CD14-positive monocyte (primary cell): ENCODE measurements around the gene ALPK3. TPM values are rescaled to one million over a fixed set of nuclear protein-coding genes. Genes with fewer than 3 reads are reported as not detected.

Experiments used
- DNase-seq, 3 donors: peaks; one replicate each; pipeline ENCODE4 v3.0.0-alpha.2; 2011 to 2022
- H2AFZ ChIP-seq: 2 replicates; pipeline ENCODE4 v1.6.0; 2012; ENCODE audit warnings: mild to moderate bottlenecking, low read depth, low read length, inconsistent platforms; ENCODE audit not compliant: insufficient read depth, poor library complexity, severe bottlenecking
- H3K27ac ChIP-seq, 2 donors: 1 replicate in 1 of 2; 2 replicates in 1 of 2; pipeline ENCODE4 v1.5.1; 2012 to 2013; ENCODE audit warnings: low read length in 2 of 2, control low read depth in 1 of 2, inconsistent platforms in 1 of 2, low read depth in 1 of 2, mild to moderate bottlenecking in 1 of 2
- H3K27me3 ChIP-seq, 2 donors: one replicate each; pipeline versions ENCODE4 v1.6.0 to v1.6.1; 2011 to 2013; ENCODE audit warnings: low read length in 2 of 2; ENCODE audit not compliant: control insufficient read depth in 2 of 2, insufficient read depth in 2 of 2
- H3K36me3 ChIP-seq, 2 donors: replicated peaks in 1 of 2; 1 replicate in 1 of 2; 2 replicates in 1 of 2; pipeline versions ENCODE4 v1.5.1 to v1.6.1; 2012 to 2013; ENCODE audit warnings: low read length in 2 of 2, control low read depth in 1 of 2, inconsistent platforms in 1 of 2, mild to moderate bottlenecking in 1 of 2; ENCODE audit not compliant: insufficient read depth in 2 of 2, control insufficient read depth in 1 of 2
- H3K4me1 ChIP-seq, 2 donors: 1 replicate in 1 of 2; 2 replicates in 1 of 2; pipeline versions ENCODE4 v1.5.1 to v1.6.1; 2012 to 2013; ENCODE audit warnings: low read length in 2 of 2, control low read depth in 1 of 2, inconsistent platforms in 1 of 2, mild to moderate bottlenecking in 1 of 2, moderate library complexity in 1 of 2; ENCODE audit not compliant: insufficient read depth in 2 of 2, control insufficient read depth in 1 of 2
- H3K4me2 ChIP-seq: replicated peaks from 2 replicates; pipeline ENCODE3; 2012; ENCODE audit warnings: low read length, moderate library complexity, mild to moderate bottlenecking; ENCODE audit not compliant: poor library complexity, severe bottlenecking; ENCODE audit errors: extremely low read depth
- H3K4me3 ChIP-seq, 3 experiments: fragments of 200-600 bp in 1 of 3; sonication (generic) in 1 of 3; replicated peaks in 1 of 3; 1 replicate in 2 of 3; 2 replicates in 1 of 3; pipeline ENCODE4 v1.5.1; 2011 to 2013; ENCODE audit warnings: low read length in 3 of 3, mild to moderate bottlenecking in 3 of 3, control low read depth in 2 of 3, low read depth in 2 of 3, inconsistent platforms in 1 of 3, moderate library complexity in 1 of 3
- H3K79me2 ChIP-seq: 2 replicates; pipeline ENCODE4 v1.6.0; 2012; ENCODE audit warnings: mild to moderate bottlenecking, control low read depth, inconsistent platforms, low read length, moderate library complexity; ENCODE audit not compliant: insufficient read depth
- H3K9ac ChIP-seq: 2 replicates; pipeline ENCODE4 v1.6.0; 2017; ENCODE audit warnings: low read length, mild to moderate bottlenecking; ENCODE audit not compliant: insufficient read depth, poor library complexity, severe bottlenecking
- H3K9me3 ChIP-seq, 2 donors: replicated peaks in 1 of 2; 1 replicate in 1 of 2; 2 replicates in 1 of 2; pipeline versions ENCODE4 v1.5.1 to v1.6.1; 2012 to 2013; ENCODE audit warnings: low read length in 2 of 2, control low read depth in 1 of 2; ENCODE audit not compliant: control insufficient read depth in 1 of 2, insufficient read depth in 1 of 2
- H4K20me1 ChIP-seq: 2 replicates; pipeline ENCODE4 v1.6.0; 2012; ENCODE audit warnings: mild to moderate bottlenecking, low read length, control low read depth, moderate library complexity; ENCODE audit not compliant: insufficient read depth
- H3K27ac Mint-ChIP-seq, 7 donors: one replicate each; pipeline ENCODE4 v1.8.0; 2020; ENCODE audit warnings: mild to moderate bottlenecking in 7 of 7, mixed read lengths in 7 of 7, moderate library complexity in 6 of 7, inconsistent platforms in 2 of 7
- H3K27me3 Mint-ChIP-seq, 3 donors: one replicate each; pipeline ENCODE4 v1.8.0; 2021 to 2022; ENCODE audit warnings: low read depth in 3 of 3, mild to moderate bottlenecking in 3 of 3, mixed read lengths in 3 of 3, moderate library complexity in 3 of 3, inconsistent platforms in 1 of 3
- H3K36me3 Mint-ChIP-seq, 2 donors: one replicate each; pipeline ENCODE4 v1.8.0; 2020; ENCODE audit warnings: mixed read lengths in 2 of 2, inconsistent platforms in 1 of 2, mild to moderate bottlenecking in 1 of 2
- H3K4me1 Mint-ChIP-seq: one replicate; pipeline ENCODE4 v1.8.0; 2020; ENCODE audit warnings: mild to moderate bottlenecking, mixed read lengths
- H3K4me3 Mint-ChIP-seq, 2 donors: one replicate each; pipeline ENCODE4 v1.8.0; 2020; ENCODE audit warnings: mild to moderate bottlenecking in 2 of 2, mixed read lengths in 2 of 2, moderate library complexity in 1 of 2
- H3K9me3 Mint-ChIP-seq, 7 donors: one replicate each; pipeline ENCODE4 v1.8.0; 2020 to 2022; ENCODE audit warnings: mixed read lengths in 7 of 7, mild to moderate bottlenecking in 6 of 7, moderate library complexity in 6 of 7, inconsistent platforms in 2 of 7
- WGBS: methylation state at CpG from one replicate; pipeline ENCODE4 v1.1.5; 2013; ENCODE audit warnings: missing lambda C conversion rate; ENCODE audit not compliant: insufficient coverage; 5-methylcytosine and 5-hydroxymethylcytosine counted together
- intact Hi-C, 2 donors: fragments of 100-400 bp; cut with micrococcal nuclease; formaldehyde crosslinking; loops; one replicate each; pipeline versions ENCODE4 v1.15.0 to v1.15.1; 2023
- polyA plus RNA-seq, 3 donors: library from polyadenylated mRNA; depleted of rRNA in 1 of 3; unstranded in 2 of 3; stranded (reverse) in 1 of 3; fragments of 300-500 nt in 2 of 3; fragments of >200 nt in 1 of 3; fragmentation: Illumina TruSeq in 2 of 3; gene quantifications; 1 replicate in 2 of 3; 2 replicates in 1 of 3; pipeline ENCODE4 v1.2.3, GENCODE V29; 2012 to 2021
- small RNA-seq: library from RNA; depleted of rRNA; stranded (forward); fragments of <200 nt; gene quantifications from one replicate; pipeline ENCODE3, GENCODE V24; 2012; ENCODE audit warnings: low read depth; ENCODE audit not compliant: insufficient read length
- TF ChIP-seq, protein P1 (sequence below): fragments of 200-600 bp; IDR thresholded peaks from one replicate; pipeline ENCODE4 v1.8.0; 2022; ENCODE audit warnings: antibody characterized with exemption, mild to moderate bottlenecking

ALPK3 gene
- polyA plus RNA-seq, 3 donors, result 0.02 to 0.12 TPM; not detected in 1

DNA sequence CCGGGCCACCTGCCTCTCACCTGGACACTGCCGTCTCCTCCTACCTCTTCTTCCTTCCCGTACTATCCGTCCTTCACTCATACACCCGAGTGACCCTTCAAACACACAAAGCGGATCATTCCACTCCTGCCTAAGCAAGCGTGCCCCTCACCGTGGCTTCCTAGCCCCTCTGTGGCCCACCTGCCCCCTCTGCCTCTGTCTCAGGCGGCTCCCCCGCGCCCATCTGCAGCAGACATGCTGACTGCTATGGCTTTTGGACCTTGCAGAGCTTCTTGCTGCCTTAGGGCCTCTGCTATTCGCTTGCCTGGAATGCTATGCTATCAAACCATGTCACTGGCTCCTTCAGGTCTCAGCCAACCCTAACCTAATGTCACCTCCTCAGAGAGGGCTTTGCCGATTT, 105.4 kb downstream of the ALPK3 start:
- peaks cover 0 to 1% of the 10 kb centered on the region in 2 donors for H3K4me1 ChIP-seq
- WGBS, result 97% methylated on average over 11 of the region's 13 CpGs

More for the DNA sequence above, 105.4 kb downstream of the ALPK3 start:
- Histone ChIP-seq H3K9ac (no peak overlapping the region), H3K9me3 (no peaks in the 10 kb centered on the region), H3K27ac (no peak overlapping the region), H2AFZ (no peak overlapping the region), H4K20me1 (no peaks in the 10 kb centered on the region), H3K4me2 (no peak overlapping the region), H3K4me3 (no peak overlapping the region), H3K79me2 (no peaks in the 10 kb centered on the region), H3K27me3 (no peaks in the 10 kb centered on the region), H3K36me3 (no peaks in the 10 kb centered on the region)
- Mint-ChIP-seq H3K27ac (no peak overlapping the region), H3K9me3 (no peaks in the 10 kb centered on the region), H3K36me3 (no peaks in the 10 kb centered on the region), H3K4me3 (no peak overlapping the region), H3K27me3 (peaks cover 0 to 3% (median 0%) of the 10 kb centered on the region in 3 donors), H3K4me1 (peaks cover 2% of the 10 kb centered on the region)
- intact Hi-C loops, result no loop called here
- TF ChIP-seq, protein P1, sequence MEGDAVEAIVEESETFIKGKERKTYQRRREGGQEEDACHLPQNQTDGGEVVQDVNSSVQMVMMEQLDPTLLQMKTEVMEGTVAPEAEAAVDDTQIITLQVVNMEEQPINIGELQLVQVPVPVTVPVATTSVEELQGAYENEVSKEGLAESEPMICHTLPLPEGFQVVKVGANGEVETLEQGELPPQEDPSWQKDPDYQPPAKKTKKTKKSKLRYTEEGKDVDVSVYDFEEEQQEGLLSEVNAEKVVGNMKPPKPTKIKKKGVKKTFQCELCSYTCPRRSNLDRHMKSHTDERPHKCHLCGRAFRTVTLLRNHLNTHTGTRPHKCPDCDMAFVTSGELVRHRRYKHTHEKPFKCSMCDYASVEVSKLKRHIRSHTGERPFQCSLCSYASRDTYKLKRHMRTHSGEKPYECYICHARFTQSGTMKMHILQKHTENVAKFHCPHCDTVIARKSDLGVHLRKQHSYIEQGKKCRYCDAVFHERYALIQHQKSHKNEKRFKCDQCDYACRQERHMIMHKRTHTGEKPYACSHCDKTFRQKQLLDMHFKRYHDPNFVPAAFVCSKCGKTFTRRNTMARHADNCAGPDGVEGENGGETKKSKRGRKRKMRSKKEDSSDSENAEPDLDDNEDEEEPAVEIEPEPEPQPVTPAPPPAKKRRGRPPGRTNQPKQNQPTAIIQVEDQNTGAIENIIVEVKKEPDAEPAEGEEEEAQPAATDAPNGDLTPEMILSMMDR, result no peak
- no peak for DNase-seq

Small RNA genes within 50 kb of the gene (small RNA-seq; reads per million reads assigned to genes)
- not detected for gene RF00402

Other genes with a start within 250 kb of the ALPK3 start
- gene ZSCAN2, start 216.3 kb upstream of the ALPK3 start, polyA plus RNA-seq, result 1 to 10 TPM; 1.7 to 6.1 (median 3.4) TPM
- 10 to 100 TPM; 12.1 to 19.9 (median 14.3) TPM for gene WDR73, start 163.1 kb upstream of the ALPK3 start, polyA plus RNA-seq
- under 1 TPM; 0.45 to 0.81 (median 0.56) TPM for gene NMB, start 159.2 kb upstream of the ALPK3 start, polyA plus RNA-seq
- 100 to 1,000 TPM; 111 to 166 (median 154) TPM for gene SEC11A, start 101.2 kb upstream of the ALPK3 start, polyA plus RNA-seq
- 10 to 100 TPM in 1 of 3 donors, 1 to 10 TPM in 2; 2.8 to 43.6 (median 5.0) TPM for gene ZNF592, start 68.8 kb upstream of the ALPK3 start, polyA plus RNA-seq
- not detected for gene SLC28A1, start 67.3 kb downstream of the ALPK3 start, polyA plus RNA-seq
- gene PDE8A, start 164.5 kb downstream of the ALPK3 start, polyA plus RNA-seq, result 10 to 100 TPM in 1 of 3 donors, 1 to 10 TPM in 2; 2.8 to 33.4 (median 4.9) TPM